HEK293 (cell line): Measurements from ENCODE around the gene PTPRA.

ENCODE experiments used
- ATF2 ChIP-seq: fragments of 450-650 bp; formaldehyde crosslinking; IDR thresholded peaks from 2 replicates; pipeline ENCODE4 v1.5.1; 2016; ENCODE audit warnings: missing biosample characterization, missing genetic modification characterization, low read depth
- KLF7 ChIP-seq: fragments of 450-650 bp; formaldehyde crosslinking; IDR thresholded peaks from 2 replicates; pipeline ENCODE4 v1.5.1; 2016; ENCODE audit warnings: missing biosample characterization, missing genetic modification characterization, borderline replicate concordance
- MYNN ChIP-seq: fragments of 450-650 bp; formaldehyde crosslinking; IDR thresholded peaks from 2 replicates; pipeline ENCODE4 v1.5.1; 2016; ENCODE audit warnings: missing biosample characterization, missing genetic modification characterization, borderline replicate concordance
- OVOL3 ChIP-seq: fragments of 450-650 bp; formaldehyde crosslinking; IDR thresholded peaks from 2 replicates; pipeline ENCODE4 v1.5.1; 2016; ENCODE audit warnings: missing biosample characterization, missing genetic modification characterization
- SP7 ChIP-seq: fragments of 450-650 bp; formaldehyde crosslinking; IDR thresholded peaks from 2 replicates; pipeline ENCODE4 v1.5.1; 2016; ENCODE audit warnings: missing biosample characterization, missing genetic modification characterization
- TSHZ1 ChIP-seq: fragments of 450-650 bp; formaldehyde crosslinking; IDR thresholded peaks from 2 replicates; pipeline ENCODE4 v1.5.1; 2016; ENCODE audit warnings: missing biosample characterization, missing genetic modification characterization, borderline replicate concordance
- ZBTB26 ChIP-seq: fragments of 450-650 bp; formaldehyde crosslinking; optimal IDR thresholded peaks from 2 replicates; pipeline ENCODE3; 2016; ENCODE audit warnings: missing biosample characterization, mild to moderate bottlenecking, missing genetic modification characterization
- ZBTB48 ChIP-seq: fragments of 450-650 bp; formaldehyde crosslinking; IDR thresholded peaks from 2 replicates; pipeline ENCODE4 v1.5.1; 2016; ENCODE audit warnings: missing biosample characterization, missing genetic modification characterization
- ZFHX2 ChIP-seq: fragments of 450-650 bp; formaldehyde crosslinking; conservative IDR thresholded peaks from 2 replicates; pipeline ENCODE4 v1.5.1; 2016; ENCODE audit warnings: missing biosample characterization, missing genetic modification characterization
- ZFP41 ChIP-seq: fragments of 450-650 bp; formaldehyde crosslinking; IDR thresholded peaks from 2 replicates; pipeline ENCODE4 v1.5.1; 2016; ENCODE audit warnings: missing biosample characterization, missing genetic modification characterization, borderline replicate concordance
- ZNF112 ChIP-seq: fragments of 450-650 bp; formaldehyde crosslinking; IDR thresholded peaks from 2 replicates; pipeline ENCODE4 v1.5.0; 2017; ENCODE audit warnings: missing biosample characterization, missing genetic modification characterization
- ZNF140 ChIP-seq: fragments of 450-650 bp; formaldehyde crosslinking; IDR thresholded peaks from 2 replicates; pipeline ENCODE4 v1.5.1; 2016; ENCODE audit warnings: missing biosample characterization, missing genetic modification characterization
- ZNF155 ChIP-seq: fragments of 450-650 bp; formaldehyde crosslinking; IDR thresholded peaks from 2 replicates; pipeline ENCODE4 v1.5.1; 2016; ENCODE audit warnings: missing biosample characterization, missing genetic modification characterization
- ZNF174 ChIP-seq: fragments of 450-650 bp; formaldehyde crosslinking; IDR thresholded peaks from 2 replicates; pipeline ENCODE4 v1.5.0; 2017; ENCODE audit warnings: missing biosample characterization, mild to moderate bottlenecking, missing genetic modification characterization
- ZNF175 ChIP-seq: fragments of 450-650 bp; formaldehyde crosslinking; IDR thresholded peaks from 2 replicates; pipeline ENCODE4 v1.5.1; 2016; ENCODE audit warnings: missing biosample characterization, missing genetic modification characterization
- ZNF280D ChIP-seq: fragments of 450-650 bp; formaldehyde crosslinking; IDR thresholded peaks from 2 replicates; pipeline ENCODE4 v1.5.1; 2016; ENCODE audit warnings: missing biosample characterization, missing genetic modification characterization
- ZNF404 ChIP-seq: fragments of 450-650 bp; formaldehyde crosslinking; IDR thresholded peaks from 2 replicates; pipeline ENCODE4 v1.5.1; 2017; ENCODE audit warnings: missing biosample characterization, missing genetic modification characterization
- ZNF514 ChIP-seq: fragments of 450-650 bp; formaldehyde crosslinking; IDR thresholded peaks from 2 replicates; pipeline ENCODE4 v1.5.1; 2016; ENCODE audit warnings: missing biosample characterization, missing genetic modification characterization
- ZNF530 ChIP-seq: fragments of 450-650 bp; formaldehyde crosslinking; IDR thresholded peaks from 2 replicates; pipeline ENCODE4 v1.5.1; 2016; ENCODE audit warnings: low read depth, missing biosample characterization, missing genetic modification characterization
- ZNF561 ChIP-seq: fragments of 450-650 bp; IDR thresholded peaks from 2 replicates; pipeline ENCODE4 v1.5.1; 2018; ENCODE audit warnings: missing biosample characterization, missing genetic modification characterization, borderline replicate concordance
- ZNF580 ChIP-seq: fragments of 450-650 bp; formaldehyde crosslinking; IDR thresholded peaks from 2 replicates; pipeline ENCODE4 v1.5.1; 2016; ENCODE audit warnings: missing biosample characterization, missing genetic modification characterization
- ZNF596 ChIP-seq: fragments of 450-650 bp; IDR thresholded peaks from 2 replicates; pipeline ENCODE4 v1.5.0; 2018; ENCODE audit warnings: missing biosample characterization, mild to moderate bottlenecking, missing genetic modification characterization, moderate library complexity
- ZSCAN30 ChIP-seq: fragments of 450-650 bp; IDR thresholded peaks from 2 replicates; pipeline ENCODE4 v1.5.1; 2018; ENCODE audit warnings: missing biosample characterization, mild to moderate bottlenecking, missing genetic modification characterization, moderate library complexity
- TF ChIP-seq, protein P1 (sequence below): sonication (generic); formaldehyde crosslinking; IDR thresholded peaks from 2 replicates; pipeline ENCODE4 v1.8.1; 2022; ENCODE audit warnings: mild to moderate bottlenecking, moderate library complexity, missing genetic modification reagents
- TF ChIP-seq, protein P2 (sequence below): fragments of 450-650 bp; IDR thresholded peaks from 2 replicates; pipeline ENCODE4 v1.5.1; 2018; ENCODE audit warnings: missing biosample characterization, missing genetic modification characterization

PTPRA gene

DNA sequence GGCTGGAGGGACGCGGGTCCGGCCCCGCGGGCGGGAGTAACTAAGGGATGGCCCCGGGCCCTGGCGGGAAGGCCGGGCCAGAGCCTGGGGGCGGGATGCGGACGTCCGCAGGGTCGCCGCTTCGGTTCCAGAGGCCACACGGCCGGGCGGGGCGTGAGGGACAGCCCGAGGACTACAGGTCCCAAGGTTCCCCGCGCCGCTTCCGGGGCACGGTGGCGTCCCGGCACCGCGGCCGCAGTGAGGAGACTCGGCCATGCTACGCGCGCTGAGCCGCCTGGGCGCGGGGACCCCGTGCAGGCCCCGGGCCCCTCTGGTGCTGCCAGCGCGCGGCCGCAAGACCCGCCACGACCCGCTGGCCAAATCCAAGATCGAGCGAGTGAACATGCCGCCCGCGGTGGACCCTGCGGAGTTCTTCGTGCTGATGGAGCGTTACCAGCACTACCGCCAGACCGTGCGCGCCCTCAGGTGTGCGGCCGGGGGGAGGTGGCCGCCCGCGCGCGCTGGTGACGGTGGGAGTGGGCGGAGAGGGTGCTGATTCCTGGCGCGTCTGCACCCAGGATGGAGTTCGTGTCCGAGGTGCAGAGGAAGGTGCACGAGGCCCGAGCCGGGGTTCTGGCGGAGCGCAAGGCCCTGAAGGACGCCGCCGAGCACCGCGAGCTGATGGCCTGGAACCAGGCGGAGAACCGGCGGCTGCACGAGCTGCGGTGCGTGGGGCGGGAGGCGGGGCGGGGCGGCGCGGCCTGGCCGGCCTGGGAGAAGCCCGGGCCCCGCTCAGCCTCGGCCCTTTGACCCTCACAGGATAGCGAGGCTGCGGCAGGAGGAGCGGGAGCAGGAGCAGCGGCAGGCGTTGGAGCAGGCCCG is 172.8 kb downstream of the PTPRA start, which contains the start of gene MRPS26 (continued):
- no peak for TF ChIP-seq ATF2
- TF ChIP-seq KLF7 (tag by site-specific recombination), result no peak; the same call in 1 of the 2 replicates
- TF ChIP-seq, protein P1, sequence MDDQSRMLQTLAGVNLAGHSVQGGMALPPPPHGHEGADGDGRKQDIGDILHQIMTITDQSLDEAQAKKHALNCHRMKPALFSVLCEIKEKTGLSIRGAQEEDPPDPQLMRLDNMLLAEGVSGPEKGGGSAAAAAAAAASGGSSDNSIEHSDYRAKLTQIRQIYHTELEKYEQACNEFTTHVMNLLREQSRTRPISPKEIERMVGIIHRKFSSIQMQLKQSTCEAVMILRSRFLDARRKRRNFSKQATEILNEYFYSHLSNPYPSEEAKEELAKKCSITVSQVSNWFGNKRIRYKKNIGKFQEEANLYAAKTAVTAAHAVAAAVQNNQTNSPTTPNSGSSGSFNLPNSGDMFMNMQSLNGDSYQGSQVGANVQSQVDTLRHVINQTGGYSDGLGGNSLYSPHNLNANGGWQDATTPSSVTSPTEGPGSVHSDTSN (CRISPR knock-in tag), result 0 out of 2 replicates have a peak, but pooled peaks have one; percentile 51
- TF ChIP-seq ZBTB48, result no peak; the same call in 1 of the 2 replicates
- TF ChIP-seq ZBTB26, result peak; percentile 99
- TF ChIP-seq, protein P2, sequence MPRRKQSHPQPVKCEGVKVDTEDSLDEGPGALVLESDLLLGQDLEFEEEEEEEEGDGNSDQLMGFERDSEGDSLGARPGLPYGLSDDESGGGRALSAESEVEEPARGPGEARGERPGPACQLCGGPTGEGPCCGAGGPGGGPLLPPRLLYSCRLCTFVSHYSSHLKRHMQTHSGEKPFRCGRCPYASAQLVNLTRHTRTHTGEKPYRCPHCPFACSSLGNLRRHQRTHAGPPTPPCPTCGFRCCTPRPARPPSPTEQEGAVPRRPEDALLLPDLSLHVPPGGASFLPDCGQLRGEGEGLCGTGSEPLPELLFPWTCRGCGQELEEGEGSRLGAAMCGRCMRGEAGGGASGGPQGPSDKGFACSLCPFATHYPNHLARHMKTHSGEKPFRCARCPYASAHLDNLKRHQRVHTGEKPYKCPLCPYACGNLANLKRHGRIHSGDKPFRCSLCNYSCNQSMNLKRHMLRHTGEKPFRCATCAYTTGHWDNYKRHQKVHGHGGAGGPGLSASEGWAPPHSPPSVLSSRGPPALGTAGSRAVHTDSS (tag by site-specific recombination), result no peak
- no peak for TF ChIP-seq OVOL3 (tag by site-specific recombination)
- no peak for TF ChIP-seq ZNF112
- peak; percentile 78; the same call in 1 of the 2 replicates for TF ChIP-seq ZNF561
- 0 out of 2 replicates have a peak, but pooled peaks have one; percentile 37 for TF ChIP-seq ZFP41
- no peak for TF ChIP-seq MYNN (tag by site-specific recombination)
- no peak for TF ChIP-seq ZNF175 (tag by site-specific recombination)
- TF ChIP-seq ZNF174, result no peak
- TF ChIP-seq ZNF530 (tag by site-specific recombination), result no peak
- TF ChIP-seq ZNF155 (tag by site-specific recombination), result no peak
- no peak for TF ChIP-seq ZNF140
- TF ChIP-seq ZNF514, result no peak
- TF ChIP-seq ZSCAN30 (tag by site-specific recombination), result peak; percentile 17; the same call in 1 of the 2 replicates
- 0 out of 2 replicates have a peak, but pooled peaks have one; percentile 15 for TF ChIP-seq ZNF596
- TF ChIP-seq ZNF404 (tag by site-specific recombination), result no peak
- no peak for TF ChIP-seq TSHZ1 (tag by site-specific recombination)
- TF ChIP-seq ZNF580 (tag by site-specific recombination), result no peak
- no peak for TF ChIP-seq ZNF280D (tag by site-specific recombination)
- TF ChIP-seq SP7, result no peak
- TF ChIP-seq ZFHX2 (tag by site-specific recombination), result peak; percentile 92
